Retinal pigment epithelial cell (primary cell): ENCODE measurements around the gene CYBRD1.

Source experiments
- DNase-seq: peaks from one replicate; pipeline ENCODE4 v3.0.0-alpha.2; 2010; ENCODE audit warnings: low read depth
- H3K4me3 ChIP-seq: 2 replicates; pipeline ENCODE4 v1.5.1; 2011; ENCODE audit warnings: mild to moderate bottlenecking, low read length, control low read depth, moderate library complexity
- TF ChIP-seq, protein P1 (sequence below): conservative IDR thresholded peaks from 2 replicates; pipeline ENCODE4 v1.5.1; 2011; ENCODE audit warnings: low read depth, low read length, control low read depth, inconsistent platforms

The CYBRD1 gene

DNA sequence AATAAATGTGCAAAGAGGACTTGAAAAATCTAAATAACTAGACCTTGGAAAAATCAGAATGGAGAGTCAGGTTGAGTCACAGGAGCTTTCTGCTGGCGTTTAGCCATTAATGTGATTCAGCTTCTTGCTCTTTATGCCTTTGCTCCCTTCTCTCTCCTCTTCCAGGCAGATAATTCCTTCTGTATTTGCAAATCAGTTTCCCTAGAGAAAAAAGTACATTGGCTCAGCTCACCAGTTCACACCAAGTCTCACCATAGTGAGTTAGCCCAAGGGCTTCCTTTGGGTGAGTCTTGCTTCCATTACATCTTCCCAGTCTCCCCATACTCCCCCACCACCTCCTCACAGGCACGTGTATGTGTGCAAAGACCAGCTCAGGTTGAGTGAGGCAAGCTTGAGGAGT, 73.6 kb downstream of the CYBRD1 start:
- peak; percentile 55 for DNase-seq
- TF ChIP-seq, protein P1, sequence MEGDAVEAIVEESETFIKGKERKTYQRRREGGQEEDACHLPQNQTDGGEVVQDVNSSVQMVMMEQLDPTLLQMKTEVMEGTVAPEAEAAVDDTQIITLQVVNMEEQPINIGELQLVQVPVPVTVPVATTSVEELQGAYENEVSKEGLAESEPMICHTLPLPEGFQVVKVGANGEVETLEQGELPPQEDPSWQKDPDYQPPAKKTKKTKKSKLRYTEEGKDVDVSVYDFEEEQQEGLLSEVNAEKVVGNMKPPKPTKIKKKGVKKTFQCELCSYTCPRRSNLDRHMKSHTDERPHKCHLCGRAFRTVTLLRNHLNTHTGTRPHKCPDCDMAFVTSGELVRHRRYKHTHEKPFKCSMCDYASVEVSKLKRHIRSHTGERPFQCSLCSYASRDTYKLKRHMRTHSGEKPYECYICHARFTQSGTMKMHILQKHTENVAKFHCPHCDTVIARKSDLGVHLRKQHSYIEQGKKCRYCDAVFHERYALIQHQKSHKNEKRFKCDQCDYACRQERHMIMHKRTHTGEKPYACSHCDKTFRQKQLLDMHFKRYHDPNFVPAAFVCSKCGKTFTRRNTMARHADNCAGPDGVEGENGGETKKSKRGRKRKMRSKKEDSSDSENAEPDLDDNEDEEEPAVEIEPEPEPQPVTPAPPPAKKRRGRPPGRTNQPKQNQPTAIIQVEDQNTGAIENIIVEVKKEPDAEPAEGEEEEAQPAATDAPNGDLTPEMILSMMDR: no peak
- no peak overlapping the region for H3K4me3 ChIP-seq

- H3K4me3 ChIP-seq: no peak overlapping the region
- DNase-seq: peak; percentile 11
- TF ChIP-seq, protein P1: peak; percentile 81
Measured at GRCh38 chr2:171598713-171599319, 76.5 kb downstream of the CYBRD1 start.

- H3K4me3 ChIP-seq: no peak overlapping the region
- TF ChIP-seq, protein P1: no peak
- DNase-seq: no peak
Measured at GRCh38 chr2:171600126-171600525, 77.9 kb downstream of the CYBRD1 start.

DNA sequence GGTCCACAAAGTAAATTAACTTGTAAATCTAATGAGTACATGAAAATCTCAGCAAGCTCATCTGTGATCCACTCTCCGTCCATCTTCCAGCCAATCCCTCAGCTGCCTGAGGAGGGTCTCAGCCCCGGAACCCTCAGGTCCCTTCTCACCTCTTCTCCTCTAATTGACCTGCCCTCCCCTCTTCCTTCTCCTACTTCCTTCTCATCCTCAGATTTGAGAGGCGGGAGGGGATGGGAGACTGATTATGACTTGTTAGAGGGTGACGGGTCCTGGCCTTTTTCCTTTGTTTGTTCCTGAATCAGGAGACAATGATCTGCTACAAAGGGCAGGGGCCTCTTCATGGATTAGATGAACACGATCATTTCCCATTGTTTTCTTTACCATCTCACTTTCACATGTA, 80.1 kb downstream of the CYBRD1 start:
- no peak overlapping the region for H3K4me3 ChIP-seq
- no peak for DNase-seq
- TF ChIP-seq, protein P1: no peak
